ENCODE data around the gene CD2AP.
"Not testable (repeated sequence)": the region's sequence is repeated elsewhere in the genome, so short reads cannot be mapped to it uniquely, and the experiment has no call there.

CD2AP gene

DNA sequence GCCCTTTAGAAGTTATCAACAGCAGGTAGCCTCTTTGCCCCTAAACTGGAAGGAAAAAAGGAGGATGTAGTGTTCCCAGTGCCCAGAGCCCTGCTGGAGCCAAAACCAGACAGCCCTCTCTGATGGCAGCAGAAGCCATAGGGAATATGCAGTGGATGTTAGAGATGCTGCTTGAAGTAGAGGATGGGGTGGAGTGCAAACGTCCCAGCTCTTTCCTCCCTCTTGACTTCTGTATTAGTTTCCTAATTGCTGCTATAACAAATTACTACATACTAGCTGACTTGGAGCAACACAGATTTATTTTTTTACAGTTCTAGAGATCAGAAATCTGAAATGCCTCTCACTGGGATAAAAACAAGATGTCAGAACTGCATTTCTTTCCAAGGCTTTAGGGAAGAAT is 12.5 kb upstream of the CD2AP start:
- DNase-seq: no peak

DNA sequence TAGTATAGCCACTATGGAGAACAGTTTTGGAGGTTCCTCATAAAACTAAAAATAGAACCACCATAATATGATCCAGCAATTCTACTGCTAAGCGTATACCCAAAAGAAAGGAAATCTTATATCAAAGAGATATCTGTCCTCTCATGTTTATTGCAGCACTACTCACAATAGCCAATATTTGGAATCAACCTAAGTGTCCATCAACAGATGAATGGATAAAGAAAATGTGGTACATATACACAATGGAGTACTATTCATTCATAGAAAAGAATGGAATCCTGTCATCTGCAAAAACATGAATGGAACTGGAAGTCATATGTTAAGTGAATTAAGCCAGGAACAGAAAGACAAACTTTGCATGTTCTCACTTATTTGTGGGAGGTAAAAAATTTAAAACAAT is 5.7 kb upstream of the CD2AP start:
- no peak for DNase-seq

DNA sequence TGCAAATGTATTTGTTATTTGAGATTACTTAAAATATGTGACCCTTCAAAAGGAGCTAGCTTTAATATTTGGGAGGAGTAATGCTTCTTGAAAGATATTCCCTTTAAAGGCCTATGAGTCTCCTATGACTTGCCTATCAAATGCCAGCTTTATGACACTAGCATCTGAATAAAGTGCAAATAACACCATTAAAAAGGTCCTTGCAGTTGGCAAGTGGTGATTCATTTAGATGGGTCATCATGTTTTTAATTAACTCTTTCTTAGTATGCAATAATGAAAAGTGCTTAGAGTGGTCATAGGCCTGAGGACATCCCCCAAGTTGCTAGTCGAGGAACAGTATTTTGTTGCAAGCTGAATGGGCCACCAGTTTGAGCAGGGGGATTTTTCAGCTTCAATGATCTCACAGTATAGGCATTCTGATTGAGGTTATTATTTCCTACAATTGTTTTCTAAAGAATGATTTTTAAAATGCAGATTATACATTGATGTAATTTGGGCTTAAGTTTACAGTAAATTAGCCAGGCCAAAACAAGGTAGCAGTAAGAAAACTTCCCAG is 3.7 kb upstream of the CD2AP start:
- no peak for DNase-seq

DNA sequence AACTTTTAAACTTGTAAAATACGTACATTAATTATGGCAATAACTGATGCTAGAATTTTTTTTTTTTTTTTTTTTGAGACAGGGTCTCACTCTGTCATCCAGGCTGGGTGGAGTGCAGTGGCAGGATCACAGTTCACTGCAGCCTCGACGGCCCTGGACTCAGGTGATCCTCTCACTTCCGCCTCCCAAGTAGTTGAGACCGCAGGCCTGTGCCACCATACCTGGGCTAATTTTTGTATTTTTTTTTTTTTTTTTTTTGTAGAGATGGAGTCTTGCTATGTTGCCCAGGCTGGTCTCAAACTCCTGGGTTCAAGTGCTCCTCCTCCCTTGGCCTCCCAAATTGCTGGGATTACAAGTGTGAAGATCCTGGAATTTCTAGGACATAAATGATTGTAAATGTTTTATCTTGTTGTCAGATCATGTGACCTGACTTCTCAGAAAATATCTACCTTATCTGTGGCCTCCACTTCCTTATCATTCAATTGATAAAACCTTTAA is 2.2 kb upstream of the CD2AP start:
- DNase-seq: no peak

DNA sequence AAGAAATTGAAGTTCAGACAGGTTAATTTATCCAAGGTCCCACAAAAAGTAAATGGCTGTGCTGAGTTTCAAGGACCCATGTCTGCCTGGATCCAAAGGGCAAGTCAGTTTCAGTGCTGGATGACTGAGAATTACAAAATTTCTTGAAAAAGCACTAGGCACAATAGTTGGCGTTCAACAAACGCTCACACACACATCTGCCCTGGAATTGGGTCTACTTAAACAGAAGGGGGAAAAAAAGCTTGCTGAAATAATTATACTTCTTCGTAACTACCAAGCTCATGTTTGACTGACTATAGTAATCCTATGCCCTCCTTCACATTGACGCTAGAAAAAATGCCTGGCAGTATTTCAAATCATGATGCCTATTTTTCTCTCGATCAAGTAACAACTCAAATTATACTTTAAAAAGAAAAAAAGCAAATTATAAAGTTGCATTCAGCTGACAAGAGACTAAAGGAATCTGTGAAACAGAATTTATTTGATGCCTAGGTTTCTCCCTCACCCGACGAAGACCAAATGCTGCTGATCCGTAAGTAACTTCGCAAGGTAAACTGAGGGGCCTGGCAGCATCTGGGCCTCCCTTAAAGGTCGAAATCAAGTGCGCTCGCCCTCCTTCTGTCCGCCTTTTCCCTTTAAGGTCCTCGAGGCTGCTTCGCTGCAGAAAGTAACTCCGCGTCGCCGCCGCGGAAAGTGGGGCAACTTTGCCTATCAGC is 650 bp upstream of the CD2AP start:
- DNase-seq: no peak

DNA sequence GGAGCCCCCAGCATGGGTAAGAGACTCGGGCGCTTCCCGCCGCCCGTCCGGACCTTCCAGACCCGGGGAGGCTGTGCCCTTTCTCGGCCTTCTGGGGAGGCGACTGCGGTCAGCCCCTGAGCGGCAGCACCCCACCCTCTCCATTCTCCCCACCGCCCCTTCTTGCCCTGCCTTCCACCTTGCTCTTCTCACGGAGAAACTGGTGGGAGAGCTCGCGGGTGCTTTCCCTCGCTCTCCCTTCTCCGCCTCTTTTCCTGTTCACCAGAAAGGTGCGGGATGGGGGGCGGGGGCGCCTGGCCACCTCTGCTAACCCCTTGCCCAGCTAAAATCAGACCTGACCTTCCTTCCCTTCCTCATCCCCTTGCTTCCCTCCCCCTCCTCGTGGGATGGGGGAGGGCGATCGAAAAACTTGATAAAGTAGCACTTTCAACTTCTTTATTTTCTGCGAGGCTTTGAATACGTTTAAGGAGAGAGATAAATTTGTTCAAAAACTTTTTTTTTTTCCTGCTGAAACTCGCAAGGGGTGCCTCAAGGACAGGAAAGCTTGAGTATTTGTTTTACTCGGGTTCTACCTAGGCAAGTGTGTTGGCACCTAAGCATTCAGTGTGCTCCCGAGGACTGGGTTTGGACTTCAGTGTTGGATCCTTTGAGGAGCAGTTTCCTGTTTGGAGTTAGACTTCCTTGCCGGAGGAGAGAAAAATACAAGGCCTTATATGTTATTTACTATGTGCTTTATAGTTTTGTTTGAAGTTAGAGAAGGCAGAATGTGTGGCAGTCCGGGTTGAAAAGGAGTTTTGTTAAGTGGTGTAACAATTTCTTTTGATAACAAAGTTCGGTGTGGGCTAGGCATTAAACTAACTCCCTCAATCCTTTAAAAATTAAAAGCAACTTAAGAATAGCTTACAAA is 897 bp downstream of the CD2AP start:
- peak; percentile 57 for DNase-seq

DNA sequence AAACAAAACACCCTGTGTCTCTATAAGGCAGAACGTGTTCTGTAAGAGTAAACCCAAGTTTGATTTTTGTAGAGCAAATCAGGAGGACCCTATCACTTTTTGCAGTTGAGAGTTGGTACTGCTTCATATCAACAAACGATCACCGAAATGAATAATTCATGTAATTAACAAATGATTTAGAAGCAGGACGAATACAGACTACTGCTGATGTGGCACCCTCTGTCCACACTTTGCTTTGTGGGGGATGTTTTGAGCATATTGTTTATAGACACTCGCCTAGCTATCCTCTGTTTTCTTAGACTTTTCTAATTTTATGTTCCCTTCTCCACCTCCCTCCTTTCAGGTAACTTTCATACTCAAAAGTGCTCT is 1.5 kb downstream of the CD2AP start:
- DNase-seq: no peak

DNA sequence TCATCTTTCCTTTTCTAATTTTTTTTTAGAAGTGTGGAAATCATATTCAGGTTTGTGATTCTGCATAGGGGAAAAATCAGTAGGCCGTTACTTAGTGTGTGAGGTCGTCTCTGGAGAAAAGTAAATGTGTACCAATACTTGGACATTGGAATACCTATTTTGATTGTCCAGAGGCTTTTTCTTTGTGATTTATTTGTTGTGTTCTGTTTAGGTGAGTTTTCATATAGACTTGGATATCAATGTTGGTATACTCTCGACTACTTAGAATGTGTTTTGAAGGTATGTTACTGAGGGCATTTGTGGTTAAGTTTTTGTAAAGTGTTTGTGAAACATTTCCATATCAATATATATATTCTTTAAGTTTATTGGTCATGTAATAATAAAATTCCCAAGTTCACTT is 2.3 kb downstream of the CD2AP start:
- DNase-seq: no peak

DNA sequence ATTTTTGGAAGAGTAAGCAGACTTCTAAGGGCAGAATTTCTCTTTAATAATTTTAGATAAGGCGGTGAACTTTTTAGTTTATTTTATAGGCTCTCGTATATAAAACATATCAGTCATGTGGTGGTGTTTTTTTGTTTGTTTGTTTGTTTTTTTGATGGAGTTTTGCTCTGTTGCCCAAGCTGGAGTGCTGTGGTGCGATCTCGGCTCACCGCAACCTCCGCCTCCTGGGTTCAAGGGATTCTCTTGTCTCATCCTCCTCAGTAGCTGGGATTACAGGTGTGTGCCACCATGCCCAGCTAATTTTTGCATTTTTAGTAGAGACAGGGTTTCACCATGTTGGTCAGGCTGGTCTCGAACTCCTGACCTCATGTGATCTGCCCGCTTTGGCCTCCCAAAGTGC is 3.6 kb downstream of the CD2AP start:
- not testable (repeated sequence) for DNase-seq

DNA sequence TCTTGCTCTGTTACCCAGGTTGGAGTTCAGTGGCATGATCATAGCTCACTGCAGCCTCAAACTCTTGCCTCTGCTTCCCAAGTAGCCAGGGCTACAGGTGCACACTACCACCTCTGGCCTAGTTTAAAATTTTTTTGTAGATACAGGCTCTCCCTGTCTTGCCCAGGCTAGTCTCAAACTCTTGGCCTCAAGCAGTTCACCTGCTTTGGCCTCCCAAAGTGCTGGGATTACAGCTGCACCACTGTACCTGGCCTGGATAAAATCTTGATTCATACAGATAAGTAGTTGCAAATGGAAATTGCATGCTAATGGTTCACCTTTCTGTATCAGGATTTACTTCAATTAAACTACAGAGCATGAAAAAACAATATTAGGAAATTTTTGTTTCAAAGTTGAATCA is 4.2 kb downstream of the CD2AP start:
- DNase-seq: peak; percentile 54

DNA sequence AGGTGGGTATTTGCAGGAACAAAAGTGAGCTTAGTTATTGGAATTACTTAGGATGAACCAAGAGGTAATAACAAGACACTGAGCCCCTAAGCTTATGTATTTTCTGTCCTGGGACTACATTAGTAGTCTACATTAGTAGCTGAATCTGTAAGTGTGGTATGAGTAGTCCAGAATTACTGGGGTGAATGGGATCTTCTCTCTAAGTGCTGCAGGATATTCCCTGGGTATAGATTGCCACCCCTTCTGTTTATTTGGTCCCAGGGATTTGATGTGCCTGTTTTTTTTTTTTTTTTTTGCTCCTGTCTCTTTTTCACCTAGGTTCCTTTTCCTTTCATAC is 5.9 kb downstream of the CD2AP start:
- no peak for DNase-seq

DNA sequence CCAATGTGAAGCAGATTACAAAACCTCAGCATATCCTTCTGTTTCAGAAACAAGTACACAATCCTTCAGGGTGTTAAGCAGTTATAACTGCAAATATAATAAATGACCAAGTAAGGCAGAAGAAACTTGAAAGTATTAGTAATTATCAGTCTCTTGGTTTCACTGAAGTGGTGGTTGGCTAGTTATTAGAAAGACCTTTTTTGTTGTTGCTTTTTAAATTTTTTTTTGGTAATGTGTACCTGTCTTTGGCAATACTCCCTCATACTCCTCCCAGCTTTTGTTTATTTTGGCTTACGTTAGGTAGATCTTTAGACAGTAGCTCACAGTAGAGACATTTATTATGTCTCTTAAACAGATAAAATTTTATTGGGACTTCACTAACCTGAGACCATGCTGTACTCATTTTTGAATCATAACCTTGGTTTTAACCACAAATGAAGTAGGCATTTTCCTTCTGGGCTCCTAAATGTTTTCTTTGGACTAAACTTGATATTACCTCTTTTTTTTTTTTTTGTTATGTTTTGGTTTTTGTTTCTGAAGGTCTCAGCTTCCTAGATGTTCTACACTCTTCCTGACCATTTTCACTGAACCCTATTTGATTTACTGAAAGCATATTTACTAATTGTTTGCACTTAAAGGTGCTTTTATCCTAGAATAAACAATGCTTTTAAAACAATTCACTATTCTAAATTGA is 6.4 kb downstream of the CD2AP start:
- DNase-seq: no peak

DNA sequence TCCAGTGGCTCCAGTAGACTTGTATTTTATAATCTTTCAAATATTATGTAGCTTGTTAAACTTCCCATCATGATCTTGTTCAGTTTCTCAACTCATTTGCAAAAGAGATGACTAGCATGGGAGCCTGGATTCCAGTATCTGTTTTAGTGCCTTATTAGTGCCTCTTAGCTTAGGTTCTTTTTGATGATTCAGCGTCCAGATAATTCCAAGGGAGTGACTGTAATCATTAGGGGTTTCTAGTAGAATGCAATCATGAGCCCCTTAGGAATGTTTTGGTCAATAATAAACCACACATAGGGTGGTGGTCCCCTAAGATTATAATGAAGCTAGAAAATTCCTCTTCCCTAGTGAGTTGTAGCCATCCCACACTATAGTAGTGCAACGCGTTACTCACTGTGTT is 7.0 kb downstream of the CD2AP start:
- DNase-seq: no peak

DNA sequence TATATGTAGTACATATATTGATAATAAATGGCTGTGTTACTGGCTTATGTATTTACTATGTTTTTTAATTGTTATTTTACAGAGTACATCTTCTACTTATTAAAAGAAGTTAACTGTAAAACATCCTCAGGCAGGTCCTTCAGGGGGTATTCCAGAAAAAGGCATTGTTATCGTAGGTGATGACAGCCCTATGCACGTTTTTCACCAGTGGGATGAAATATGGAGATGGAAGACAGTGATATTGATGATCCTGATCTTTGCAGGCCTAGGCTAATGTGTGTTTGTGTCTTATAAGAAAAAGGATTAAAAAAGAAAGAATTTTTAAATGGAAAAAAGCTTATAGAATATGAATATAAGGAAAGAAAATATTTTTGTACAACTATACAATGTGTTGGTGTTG is 7.5 kb downstream of the CD2AP start:
- DNase-seq: no peak

DNA sequence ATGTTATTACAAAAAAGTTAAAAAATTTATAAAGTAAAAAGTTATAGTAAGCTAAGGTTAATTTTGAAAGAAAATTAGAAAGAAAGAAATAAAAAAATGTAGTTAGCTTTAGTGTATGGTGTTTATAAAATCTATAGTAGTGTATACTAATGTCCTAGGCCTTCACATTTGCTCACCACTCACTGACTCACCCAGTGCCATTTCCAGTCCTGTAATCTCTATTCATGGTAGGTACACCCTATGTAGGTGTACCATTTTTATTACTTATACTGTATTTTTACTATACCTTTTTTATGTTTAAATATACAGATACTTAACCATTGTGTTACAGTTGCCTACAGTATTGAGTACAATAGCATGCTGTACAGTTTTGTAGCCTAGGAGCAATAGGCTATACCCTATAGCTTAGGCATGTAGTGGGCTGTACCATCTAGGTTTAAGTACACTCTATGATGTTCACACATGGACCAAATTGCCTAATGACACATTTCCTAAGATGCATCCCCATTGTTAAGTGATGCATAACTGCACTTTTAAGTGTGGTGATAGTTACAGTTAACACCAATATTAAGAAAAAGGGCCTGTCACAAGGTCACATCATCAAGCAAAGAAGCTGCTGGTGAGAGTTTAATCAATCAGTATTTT is 8.0 kb downstream of the CD2AP start:
- DNase-seq: no peak

DNA sequence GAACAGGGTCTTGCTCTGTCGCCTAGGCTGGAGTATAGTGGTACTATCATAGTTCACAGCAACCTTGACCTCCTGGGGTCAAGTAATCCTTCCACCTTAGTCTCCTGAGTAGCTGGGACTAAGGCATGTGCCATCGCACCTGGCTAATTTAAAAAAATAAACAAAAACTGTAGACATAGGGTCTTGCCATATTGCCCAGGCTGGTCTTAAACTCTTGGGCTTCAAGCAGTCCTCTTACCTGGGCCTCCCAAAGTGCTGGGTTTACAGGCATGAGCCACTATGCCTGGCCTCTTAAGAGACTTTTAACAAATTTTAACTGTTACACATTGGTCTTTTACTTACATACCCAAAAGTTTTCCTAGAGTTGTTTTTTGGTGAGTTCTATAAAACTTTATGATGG is 12.4 kb downstream of the CD2AP start:
- DNase-seq: no peak

DNA sequence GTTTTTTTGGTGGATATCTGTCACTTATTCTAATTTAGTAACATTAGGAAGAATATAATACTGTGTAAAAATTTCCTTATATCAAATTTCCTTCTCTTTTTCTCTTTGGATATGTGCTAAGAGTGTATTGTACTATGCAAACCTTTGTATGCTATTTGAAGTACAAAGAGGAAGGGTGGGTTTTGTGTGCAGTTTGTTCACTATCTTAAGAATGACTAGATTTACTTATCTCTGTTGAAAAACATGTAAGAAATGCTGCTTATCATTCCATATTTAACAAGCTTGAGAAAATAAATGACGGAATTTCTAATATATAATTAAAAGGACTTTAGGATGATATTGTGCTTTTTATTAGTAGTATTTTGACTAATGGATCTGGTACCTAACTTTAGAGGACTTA is 13.1 kb downstream of the CD2AP start:
- DNase-seq: no peak

DNA sequence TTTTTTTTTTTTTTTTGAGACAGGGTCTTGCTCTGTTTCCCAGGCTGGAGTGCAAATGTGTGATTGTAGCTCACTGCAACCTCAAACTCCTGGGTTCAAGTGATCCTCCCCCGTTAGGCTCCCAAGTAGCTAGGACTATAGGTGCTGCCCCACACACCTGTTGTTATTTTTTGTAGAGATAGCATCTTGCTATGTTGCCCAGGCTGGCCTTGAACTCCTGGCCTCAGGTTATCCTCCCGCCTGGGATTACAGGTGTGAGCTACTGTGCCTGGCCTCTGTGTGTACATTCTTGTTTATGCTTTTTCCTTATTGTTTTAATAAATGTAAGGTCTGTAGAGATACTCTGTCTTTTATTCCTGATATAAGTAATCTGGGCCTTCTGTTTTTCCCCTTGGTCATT is 14.8 kb downstream of the CD2AP start:
- no peak for DNase-seq

DNA sequence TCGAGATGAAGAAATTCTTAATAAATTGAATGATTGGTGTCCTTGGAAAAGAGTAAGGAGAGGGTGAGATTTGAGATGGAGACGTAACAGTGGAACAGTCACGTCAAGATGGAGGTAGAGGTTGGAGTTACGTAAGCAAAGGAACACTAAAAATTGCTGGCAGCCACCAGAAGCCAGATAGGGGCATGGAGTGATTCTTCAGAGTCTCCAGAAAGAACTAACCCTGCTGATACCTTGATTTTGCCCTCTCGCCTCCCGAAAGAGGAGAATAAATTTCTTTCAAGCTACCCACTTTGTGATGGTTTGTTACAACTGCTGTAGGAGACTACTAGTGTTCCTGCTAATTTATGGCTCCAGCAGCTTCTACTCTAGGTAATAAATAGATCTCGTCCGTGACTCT is 17.6 kb downstream of the CD2AP start:
- DNase-seq: no peak

DNA sequence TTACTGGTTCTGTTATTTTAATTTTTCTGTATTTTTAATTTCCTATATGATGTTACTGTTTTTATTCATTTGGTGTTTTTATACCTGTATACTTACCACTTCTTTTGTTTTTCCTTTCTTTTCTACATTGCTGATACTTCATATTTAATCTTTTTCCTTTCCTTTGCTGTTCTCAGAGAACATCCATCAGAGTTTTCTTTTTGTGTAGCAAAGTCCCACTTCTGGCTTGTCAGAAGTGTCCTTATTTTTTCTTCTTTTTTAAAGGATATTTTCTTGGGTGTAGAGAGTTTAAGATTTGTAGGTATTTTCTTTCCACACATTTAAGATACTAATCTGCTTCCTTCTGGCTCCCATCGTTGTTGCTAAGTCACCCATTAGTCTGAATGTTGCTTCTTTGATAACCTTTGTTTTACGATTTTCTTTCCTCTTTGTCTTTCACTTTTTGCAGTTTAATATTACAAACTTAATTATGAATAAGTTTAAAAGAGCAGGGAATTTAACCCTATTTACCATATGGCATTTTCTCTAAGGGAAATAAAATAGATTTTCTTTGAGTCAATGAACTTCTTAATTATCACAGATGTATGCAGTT is 18.5 kb downstream of the CD2AP start:
- no peak for DNase-seq

DNA sequence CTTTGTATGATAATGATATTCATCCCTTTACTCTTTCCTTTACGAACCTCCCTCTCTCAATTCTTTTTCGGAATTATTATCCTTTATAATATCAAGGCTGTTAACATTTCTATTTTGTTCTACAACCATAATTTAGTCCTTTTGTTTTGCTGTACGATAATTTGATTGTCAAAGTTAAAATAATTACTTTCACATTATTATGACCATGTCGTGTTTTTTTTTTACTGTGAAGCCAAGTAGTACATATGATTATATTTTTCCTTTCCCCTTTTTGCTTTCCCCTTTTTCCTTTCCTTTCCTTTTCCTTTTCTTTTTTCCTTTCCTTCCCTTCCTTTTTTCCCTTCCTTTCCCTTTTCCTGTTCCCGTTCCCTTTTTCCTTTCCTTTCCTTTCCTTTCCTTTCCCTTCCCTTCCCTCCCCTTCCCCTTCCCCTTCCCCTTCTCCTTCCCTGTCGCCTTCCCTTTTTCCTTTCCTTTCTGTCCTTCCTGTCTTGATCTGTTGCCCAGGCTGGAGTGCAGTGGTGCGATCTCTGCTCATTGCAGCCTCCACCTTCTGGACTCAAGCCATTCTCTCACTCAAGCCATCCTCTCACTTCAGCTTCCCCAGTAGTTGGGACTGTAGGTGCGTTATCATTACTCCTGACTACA is 19.5 kb downstream of the CD2AP start:
- no peak for DNase-seq

DNA sequence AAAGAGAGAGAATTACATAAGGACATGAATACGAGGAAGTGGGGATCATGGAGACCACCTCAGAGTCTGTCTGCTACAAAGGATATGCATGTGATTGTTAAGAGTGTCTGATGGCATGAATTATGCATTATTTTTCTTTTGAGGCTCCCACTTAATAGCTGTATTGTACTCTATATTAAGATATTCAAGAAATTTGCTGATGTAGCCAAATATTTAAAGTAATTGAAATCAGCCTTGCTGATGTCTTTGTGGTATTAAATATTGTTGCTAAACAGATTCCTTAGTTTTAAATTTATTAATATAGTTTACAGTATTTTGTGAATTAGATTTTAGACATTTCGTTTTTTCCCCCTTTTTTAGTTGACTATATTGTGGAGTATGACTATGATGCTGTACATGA is 25.3 kb downstream of the CD2AP start:
- DNase-seq: no peak

All from islet precursor cell (in vitro differentiated cells).